ENCODE results near the gene PIK3C3.

GRCh38 chr18:42029092-42029491, 74.1 kb downstream of the PIK3C3 start:
- TF ChIP-seq CTCF (IDR thresholded peaks at IDR 0.05) (no peak), POLR2AphosphoS5 (IDR thresholded peaks at IDR 0.05) (no peak), POLR2A (IDR thresholded peaks at IDR 0.05) (no peak), EP300 (IDR thresholded peaks at IDR 0.05) (no peak)
